Upper lobe of left lung (tissue), 6 donors: ENCODE measurements around the gene FZD7. TPM values are rescaled to one million over a fixed set of nuclear protein-coding genes. Genes with fewer than 3 reads are reported as not detected.

Experiments
- ATAC-seq, 2 donors: fragments of 200-7000 bp; cut with Tn5 transposase; one replicate each; pipeline ENCODE4 v1.9.1; 2022; ENCODE audit warnings: mild to moderate bottlenecking in 2 of 2, moderate library complexity in 2 of 2; ENCODE audit not compliant: low FRiP score in 2 of 2
- DNase-seq, 2 donors: peaks; one replicate each; pipeline ENCODE4 v3.0.0-alpha.2; 2019 to 2020
- H3K27ac ChIP-seq, 4 donors: fragments of 200-600 bp; sonication (generic); one replicate each; pipeline ENCODE4 v1.5.1; 2016 to 2019
- H3K27me3 ChIP-seq, 4 donors: fragments of 200-600 bp; sonication (generic); one replicate each; pipeline ENCODE4 v1.5.1; 2017 to 2019
- H3K36me3 ChIP-seq, 4 donors: fragments of 200-600 bp; sonication (generic); one replicate each; pipeline ENCODE4 v1.5.1; 2016 to 2019
- H3K4me1 ChIP-seq, 4 donors: fragments of 200-600 bp; sonication (generic); one replicate each; pipeline ENCODE4 v1.5.1; 2018 to 2019
- H3K4me3 ChIP-seq, 4 donors: fragments of 200-600 bp; sonication (generic); one replicate each; pipeline ENCODE4 v1.5.1; 2017 to 2019; ENCODE audit warnings: mild to moderate bottlenecking in 2 of 4, moderate library complexity in 1 of 4
- H3K9me3 ChIP-seq, 4 donors: fragments of 200-600 bp; sonication (generic); one replicate each; pipeline ENCODE4 v1.5.1; 2018 to 2019
- EP300 ChIP-seq, 4 donors: sonication (generic); formaldehyde crosslinking; IDR thresholded peaks; one replicate each; pipeline ENCODE4 v1.5.1; 2017; ENCODE audit warnings: antibody characterized with exemption in 4 of 4, control low read depth in 2 of 4
- POLR2A ChIP-seq, 4 donors: fragments of 450-650 bp; IDR thresholded peaks; one replicate each; pipeline ENCODE4 v1.5.1; 2016 to 2017; ENCODE audit warnings: antibody characterized with exemption in 4 of 4, mild to moderate bottlenecking in 2 of 4
- POLR2AphosphoS5 ChIP-seq, 2 donors: sonication (generic); formaldehyde crosslinking; IDR thresholded peaks; one replicate each; pipeline ENCODE4 v1.5.1; 2017; ENCODE audit warnings: antibody characterized with exemption in 2 of 2
- WGBS, 2 donors: methylation state at CpG; one replicate each; pipeline ENCODE4 v1.1.5; 2017 to 2018; 5-methylcytosine and 5-hydroxymethylcytosine counted together
- total RNA-seq, 6 donors: library from RNA; depleted of rRNA in 4 of 6; stranded (reverse); fragments of >200 nt in 4 of 6; gene quantifications; one replicate each; pipeline versions ENCODE4 v1.1.0 to v1.2.1, GENCODE V29; 2016 to 2021
- TF ChIP-seq, protein P1 (sequence below), 6 experiments: fragments of 450-650 bp in 4 of 6; fragments of 200-600 bp in 2 of 6; sonication (generic) in 2 of 6; IDR thresholded peaks; one replicate each; pipeline ENCODE4 v1.5.1; 2016 to 2019; ENCODE audit warnings: antibody characterized with exemption in 6 of 6
- donor health status: DM: no; HTN: no; CAD: no; lungs with moderate emphysema.
- donor health status: DM: no; HTN: yes; CAD: no; lungs with severe emphysema.

The FZD7 gene
- total RNA-seq, 6 donors from 2014 or later = 2.6 to 15.3 (median 10.8) TPM

DNA sequence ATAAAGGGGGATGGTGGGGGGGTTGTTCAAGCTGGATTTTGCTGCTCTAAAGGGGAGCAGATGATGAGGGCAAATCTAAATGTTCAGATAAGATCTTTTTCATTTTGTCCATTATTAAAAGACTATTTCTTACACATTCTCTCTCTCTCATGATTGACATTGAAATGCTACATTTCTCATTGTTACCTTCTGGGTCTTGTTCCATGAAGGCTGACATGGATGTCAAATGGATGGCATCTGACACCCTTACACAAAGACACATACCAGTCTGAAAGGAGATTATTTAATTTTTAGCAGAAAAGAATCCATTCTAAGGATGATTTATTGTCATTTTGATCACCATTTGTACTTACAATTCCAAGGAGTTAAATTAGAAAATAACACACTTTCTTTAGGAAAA is 11.1 kb downstream of the FZD7 start:
- H3K27me3 ChIP-seq = no peaks in the 10 kb centered on the region
- H3K4me1 ChIP-seq = no peaks in the 10 kb centered on the region
- H3K27ac ChIP-seq = no peak overlapping the region
- no peaks in the 10 kb centered on the region for H3K36me3 ChIP-seq
- ATAC-seq (no peak), DNase-seq (no peak)
- H3K9me3 ChIP-seq = no peaks in the 10 kb centered on the region
- TF ChIP-seq POLR2AphosphoS5 (IDR thresholded peaks at IDR 0.05) = no peak
- no peak for TF ChIP-seq EP300 (IDR thresholded peaks at IDR 0.05)
- TF ChIP-seq POLR2A (IDR thresholded peaks at IDR 0.05) = no peak
- TF ChIP-seq, protein P1, sequence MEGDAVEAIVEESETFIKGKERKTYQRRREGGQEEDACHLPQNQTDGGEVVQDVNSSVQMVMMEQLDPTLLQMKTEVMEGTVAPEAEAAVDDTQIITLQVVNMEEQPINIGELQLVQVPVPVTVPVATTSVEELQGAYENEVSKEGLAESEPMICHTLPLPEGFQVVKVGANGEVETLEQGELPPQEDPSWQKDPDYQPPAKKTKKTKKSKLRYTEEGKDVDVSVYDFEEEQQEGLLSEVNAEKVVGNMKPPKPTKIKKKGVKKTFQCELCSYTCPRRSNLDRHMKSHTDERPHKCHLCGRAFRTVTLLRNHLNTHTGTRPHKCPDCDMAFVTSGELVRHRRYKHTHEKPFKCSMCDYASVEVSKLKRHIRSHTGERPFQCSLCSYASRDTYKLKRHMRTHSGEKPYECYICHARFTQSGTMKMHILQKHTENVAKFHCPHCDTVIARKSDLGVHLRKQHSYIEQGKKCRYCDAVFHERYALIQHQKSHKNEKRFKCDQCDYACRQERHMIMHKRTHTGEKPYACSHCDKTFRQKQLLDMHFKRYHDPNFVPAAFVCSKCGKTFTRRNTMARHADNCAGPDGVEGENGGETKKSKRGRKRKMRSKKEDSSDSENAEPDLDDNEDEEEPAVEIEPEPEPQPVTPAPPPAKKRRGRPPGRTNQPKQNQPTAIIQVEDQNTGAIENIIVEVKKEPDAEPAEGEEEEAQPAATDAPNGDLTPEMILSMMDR (IDR thresholded peaks at IDR 0.05) = no peak
- no peak overlapping the region for H3K4me3 ChIP-seq

DNA sequence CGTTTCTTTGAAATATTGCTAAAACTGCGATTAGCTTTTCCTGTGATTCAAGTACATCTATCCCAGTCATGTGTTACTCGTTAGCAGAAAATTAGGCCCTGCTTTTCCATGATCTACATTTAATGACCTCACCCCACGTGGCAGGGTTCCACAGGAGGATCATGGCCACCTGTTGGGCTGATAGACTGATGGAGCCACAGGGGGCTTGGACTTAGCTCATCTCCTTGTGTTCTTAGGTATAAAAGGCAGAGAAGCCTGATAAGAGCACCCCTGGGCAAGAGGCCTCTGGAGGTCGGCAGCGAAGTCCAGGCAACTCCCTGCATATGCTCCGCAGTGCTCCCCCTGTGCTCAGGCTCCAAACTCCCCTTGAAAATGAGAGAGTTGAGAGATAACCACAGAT is 12.9 kb downstream of the FZD7 start:
- H3K27me3 ChIP-seq = no peaks in the 10 kb centered on the region
- H3K4me3 ChIP-seq = no peak overlapping the region
- DNase-seq (no peak), ATAC-seq (peak in 1 of 2 donors; percentile 35)
- H3K4me1 ChIP-seq = no peaks in the 10 kb centered on the region
- TF ChIP-seq EP300 (IDR thresholded peaks at IDR 0.05) = no peak
- TF ChIP-seq POLR2AphosphoS5 (IDR thresholded peaks at IDR 0.05) = no peak
- TF ChIP-seq, protein P1 (IDR thresholded peaks at IDR 0.05) = no peak
- no peak for TF ChIP-seq POLR2A (IDR thresholded peaks at IDR 0.05)
- WGBS, 2 donors = 83 to 89% methylated on average over 7 of the region's 7 CpGs
- no peaks in the 10 kb centered on the region for H3K36me3 ChIP-seq
- no peak overlapping the region for H3K27ac ChIP-seq
- H3K9me3 ChIP-seq = no peaks in the 10 kb centered on the region

DNA sequence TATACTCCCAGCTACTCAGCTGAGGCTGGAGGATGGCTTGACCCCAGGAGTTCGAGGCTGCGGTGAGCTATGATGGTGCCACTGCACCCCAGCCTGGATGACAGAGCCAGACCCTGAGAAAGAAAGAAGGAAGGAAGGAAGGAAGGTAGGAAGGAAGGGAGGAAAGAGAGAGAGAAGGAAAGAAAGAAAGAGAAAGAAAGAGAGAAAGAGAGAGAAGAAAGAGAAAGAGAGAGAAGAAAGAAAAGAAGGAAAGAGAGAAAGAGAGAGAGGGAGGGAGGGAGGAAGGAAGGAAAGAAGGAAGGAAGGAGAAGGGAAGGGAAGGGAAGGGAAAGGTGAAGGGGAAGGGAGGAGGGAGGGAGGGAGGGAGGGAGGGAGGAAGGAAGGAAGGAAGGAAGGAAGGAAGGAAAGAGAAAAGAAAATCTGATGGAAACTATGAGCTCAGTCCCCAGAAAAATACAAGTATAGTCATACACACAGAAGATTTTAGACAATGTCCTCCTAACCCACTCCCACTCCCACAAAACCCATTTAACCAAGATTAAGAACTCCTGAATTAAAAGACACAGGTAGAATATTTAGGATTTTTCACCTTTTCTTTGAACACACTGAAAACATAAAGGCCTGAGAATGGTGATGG is 15.6 kb downstream of the FZD7 start:
- Histone ChIP-seq H3K27ac (no peak overlapping the region), H3K36me3 (no peaks in the 10 kb centered on the region), H3K4me1 (no peaks in the 10 kb centered on the region), H3K27me3 (no peaks in the 10 kb centered on the region), H3K9me3 (no peaks in the 10 kb centered on the region), H3K4me3 (no peak overlapping the region)
- TF ChIP-seq, protein P1 (IDR thresholded peaks at IDR 0.05) = no peak
- TF ChIP-seq EP300 (IDR thresholded peaks at IDR 0.05) = no peak
- no peak for TF ChIP-seq POLR2AphosphoS5 (IDR thresholded peaks at IDR 0.05)
- DNase-seq (no peak), ATAC-seq (no peak)
- WGBS, 2 donors = 96% methylated on average over 2 of the region's 2 CpGs

DNA sequence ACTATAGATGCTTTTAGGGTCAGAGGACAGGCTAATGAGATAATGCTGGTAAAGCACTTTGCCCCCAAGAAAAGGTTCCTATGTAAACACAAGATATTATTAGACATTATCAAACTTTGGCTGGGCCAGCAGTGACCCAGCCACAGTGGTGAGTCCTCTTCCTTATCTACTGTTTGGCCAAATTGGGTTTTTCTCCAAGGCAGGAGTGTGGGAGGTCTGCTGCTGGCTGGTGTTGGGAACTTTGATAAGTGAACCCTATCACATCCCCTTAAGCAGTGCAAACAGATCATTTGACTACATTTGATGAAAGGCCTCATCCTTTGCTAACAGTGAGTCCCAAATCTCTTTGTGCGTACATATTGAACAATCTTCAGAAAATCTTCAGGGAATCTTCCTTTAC is 16.2 kb downstream of the FZD7 start:
- TF ChIP-seq POLR2A (IDR thresholded peaks at IDR 0.05) = no peak
- no peak for TF ChIP-seq POLR2AphosphoS5 (IDR thresholded peaks at IDR 0.05)
- TF ChIP-seq, protein P1 (IDR thresholded peaks at IDR 0.05) = no peak
- no peak for TF ChIP-seq EP300 (IDR thresholded peaks at IDR 0.05)
- Histone ChIP-seq H3K4me1 (no peaks in the 10 kb centered on the region), H3K36me3 (no peaks in the 10 kb centered on the region), H3K27ac (no peak overlapping the region), H3K27me3 (no peaks in the 10 kb centered on the region), H3K9me3 (no peaks in the 10 kb centered on the region), H3K4me3 (no peak overlapping the region)
- WGBS, 2 donors = 100% methylated on average over 1 of the region's 1 CpG
- no peak for ATAC-seq
- DNase-seq = no peak

DNA sequence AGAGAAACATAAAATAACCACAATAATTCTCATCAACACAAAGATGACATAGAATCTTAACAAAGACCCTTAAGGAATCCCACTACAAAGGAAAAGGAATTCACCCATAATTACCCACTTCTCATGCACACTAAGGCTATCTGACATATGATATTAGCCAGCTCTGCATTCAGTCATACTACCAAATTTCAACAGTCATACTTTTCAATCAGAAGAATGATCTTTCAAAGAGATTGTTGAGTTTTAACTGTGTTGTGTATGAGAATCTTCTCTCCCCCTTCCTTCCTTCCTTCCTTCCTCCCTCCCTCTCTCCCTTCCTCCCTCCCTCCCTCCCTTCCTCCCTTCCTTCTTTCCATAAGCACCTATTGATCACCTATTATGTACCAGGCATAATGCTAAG is 17.0 kb downstream of the FZD7 start:
- no peaks in the 10 kb centered on the region for H3K36me3 ChIP-seq

More for the DNA sequence above, 17.0 kb downstream of the FZD7 start:
- ATAC-seq = no peak
- Histone ChIP-seq H3K4me1 (no peaks in the 10 kb centered on the region), H3K4me3 (no peak overlapping the region), H3K27me3 (no peaks in the 10 kb centered on the region), H3K27ac (no peak overlapping the region), H3K9me3 (no peaks in the 10 kb centered on the region)
- no peak for DNase-seq
- TF ChIP-seq POLR2AphosphoS5 (IDR thresholded peaks at IDR 0.05) (no peak), POLR2A (IDR thresholded peaks at IDR 0.05) (no peak), EP300 (IDR thresholded peaks at IDR 0.05) (no peak)
